ENCODE results near the gene NR5A1. TPM values are rescaled to one million over a fixed set of nuclear protein-coding genes. Genes with fewer than 3 reads are reported as not detected.

The NR5A1 gene
- total and polyA plus RNA-seq, 4 donors = not detected

DNA sequence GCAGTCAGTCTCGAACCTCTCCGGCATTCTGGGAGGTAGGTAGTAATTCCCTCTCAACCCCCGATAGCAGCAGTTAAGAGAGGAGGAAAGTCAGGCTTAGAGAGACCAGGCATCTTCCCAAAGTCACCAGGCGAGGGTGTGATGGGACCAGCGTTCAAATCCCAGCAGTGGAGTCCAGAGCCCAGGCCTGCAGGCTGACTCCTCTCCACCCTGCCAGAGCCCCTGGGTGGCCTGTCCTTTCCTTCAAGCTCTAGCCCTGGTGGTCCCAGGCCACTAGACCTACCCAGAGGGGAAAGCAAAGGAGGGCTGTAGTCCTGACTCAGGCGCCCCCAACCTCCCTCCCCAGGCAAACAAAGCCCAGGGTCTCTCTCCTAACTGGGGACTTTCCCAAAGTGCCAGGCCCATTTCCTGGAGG is 4.2 kb upstream of the NR5A1 start:
- Histone ChIP-seq H3K27ac (ENCODE audit: low read depth in 1 of 2, low read length in 2 of 2) (no peak overlapping the region), H3K36me3 (ENCODE audit: control insufficient read depth in 1 of 2, insufficient read depth in 2 of 2, low read length in 1 of 2) (no peaks in the 10 kb centered on the region), H3K27me3 (ENCODE audit: control insufficient read depth in 1 of 2, insufficient read depth in 2 of 2, low read length in 1 of 2) (no peaks in the 10 kb centered on the region), H3K4me3 (ENCODE audit: low read length in 2 of 2) (no peak overlapping the region), H3K9me3 (ENCODE audit: control insufficient read depth, low read length) (no peaks in the 10 kb centered on the region), H3K4me1 (ENCODE audit: control insufficient read depth in 1 of 2, insufficient read depth in 2 of 2, low read length in 2 of 2) (no peaks in the 10 kb centered on the region)
- DNase-seq (no peak), ATAC-seq (ENCODE audit: low FRiP score) (no peak)
- WGBS, 2 donors = 88 to 90% methylated on average over 6 of the region's 6 CpGs
- intact Hi-C loops (cut with DNase I) = no loop called here

DNA sequence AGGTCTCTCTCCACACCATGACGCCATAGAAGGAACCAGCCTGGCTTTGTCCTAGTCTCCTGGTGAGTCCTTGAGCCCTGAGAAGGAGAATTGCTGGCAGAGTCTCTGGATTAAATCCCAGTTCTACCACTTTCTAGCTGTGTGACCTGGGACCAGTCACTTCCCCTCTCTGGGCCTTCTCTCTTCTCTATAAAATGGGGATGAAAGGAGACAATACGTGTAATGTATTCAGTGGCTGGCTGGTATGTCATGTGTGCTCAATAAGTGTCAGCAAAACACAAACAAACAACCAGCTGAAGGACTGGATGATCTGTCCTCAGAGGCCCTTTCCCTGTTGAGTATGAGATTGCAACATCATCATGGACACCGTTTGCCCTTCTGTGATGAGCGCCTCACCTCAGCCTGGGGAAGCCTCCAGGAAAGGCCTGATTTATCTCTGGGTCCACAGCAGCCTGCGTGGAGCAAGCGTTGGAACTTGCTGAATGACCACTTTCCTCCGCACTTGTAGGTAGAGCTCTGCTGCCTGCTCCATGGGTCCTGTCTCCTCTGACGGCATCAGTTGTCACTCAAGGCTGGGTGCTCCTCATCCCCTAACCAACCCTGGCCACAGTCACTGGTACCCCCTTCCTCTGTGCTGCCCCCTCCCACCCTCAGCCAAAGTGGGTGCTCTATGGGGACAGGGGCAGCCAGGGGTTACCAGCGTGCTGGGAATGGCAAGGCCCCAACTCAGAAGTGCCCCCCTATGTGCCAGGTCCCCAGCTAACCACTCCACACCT is 3.6 kb upstream of the NR5A1 start:
- ATAC-seq (ENCODE audit: low FRiP score) (no peak), DNase-seq (no peak)
- Histone ChIP-seq H3K4me3 (ENCODE audit: low read length in 2 of 2) (no peak overlapping the region), H3K36me3 (ENCODE audit: control insufficient read depth in 1 of 2, insufficient read depth in 2 of 2, low read length in 1 of 2) (no peaks in the 10 kb centered on the region), H3K27ac (ENCODE audit: low read depth in 1 of 2, low read length in 2 of 2) (no peak overlapping the region), H3K9me3 (ENCODE audit: control insufficient read depth, low read length) (no peaks in the 10 kb centered on the region), H3K4me1 (ENCODE audit: control insufficient read depth in 1 of 2, insufficient read depth in 2 of 2, low read length in 2 of 2) (no peaks in the 10 kb centered on the region), H3K27me3 (ENCODE audit: control insufficient read depth in 1 of 2, insufficient read depth in 2 of 2, low read length in 1 of 2) (no peaks in the 10 kb centered on the region)
- intact Hi-C loops (cut with DNase I) = no loop called here
- 91 to 93% methylated on average over 9 of the region's 9 CpGs for WGBS, 2 donors

DNA sequence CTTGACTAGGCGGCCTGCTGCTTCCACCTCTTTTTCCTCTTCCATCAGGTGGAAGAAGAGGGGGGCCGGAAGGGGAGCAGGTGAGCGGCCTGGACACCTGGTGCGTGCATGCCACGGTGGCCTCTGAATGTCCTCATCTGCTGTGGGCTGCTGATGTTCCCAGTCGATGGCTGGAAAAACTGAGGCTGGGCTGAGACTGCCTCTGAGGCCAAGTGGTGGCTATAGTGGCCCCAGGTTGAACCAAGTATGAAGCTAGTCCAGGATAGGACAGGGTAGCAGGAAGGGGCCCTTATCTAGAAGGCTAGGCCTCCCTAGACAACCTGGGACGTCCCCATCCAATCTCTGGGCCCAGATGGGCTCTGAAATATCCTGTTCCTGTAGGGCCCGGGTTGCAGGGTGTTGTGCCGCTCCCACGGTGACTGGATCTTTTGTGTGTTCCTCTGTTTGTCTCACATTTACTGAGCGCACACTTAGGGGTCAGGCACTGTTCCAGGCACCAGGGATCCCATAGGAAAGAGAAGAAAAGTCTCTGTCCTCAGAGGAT is 753 bp upstream of the NR5A1 start:
- no peaks in the 10 kb centered on the region for H3K36me3 ChIP-seq (ENCODE audit: control insufficient read depth in 1 of 2, insufficient read depth in 2 of 2, low read length in 1 of 2)
- no peak for DNase-seq
- intact Hi-C loops (cut with DNase I) = no loop called here
- no peak overlapping the region for H3K4me3 ChIP-seq (ENCODE audit: low read length in 2 of 2)
- no peaks in the 10 kb centered on the region for H3K4me1 ChIP-seq (ENCODE audit: control insufficient read depth in 1 of 2, insufficient read depth in 2 of 2, low read length in 2 of 2)
- WGBS, 2 donors = 96% methylated on average over 11 of the region's 11 CpGs
- H3K27me3 ChIP-seq (ENCODE audit: control insufficient read depth in 1 of 2, insufficient read depth in 2 of 2, low read length in 1 of 2) = no peaks in the 10 kb centered on the region
- H3K9me3 ChIP-seq (ENCODE audit: control insufficient read depth, low read length) = no peaks in the 10 kb centered on the region
- ATAC-seq (ENCODE audit: low FRiP score) = no peak
- no peak overlapping the region for H3K27ac ChIP-seq (ENCODE audit: low read depth in 1 of 2, low read length in 2 of 2)

DNA sequence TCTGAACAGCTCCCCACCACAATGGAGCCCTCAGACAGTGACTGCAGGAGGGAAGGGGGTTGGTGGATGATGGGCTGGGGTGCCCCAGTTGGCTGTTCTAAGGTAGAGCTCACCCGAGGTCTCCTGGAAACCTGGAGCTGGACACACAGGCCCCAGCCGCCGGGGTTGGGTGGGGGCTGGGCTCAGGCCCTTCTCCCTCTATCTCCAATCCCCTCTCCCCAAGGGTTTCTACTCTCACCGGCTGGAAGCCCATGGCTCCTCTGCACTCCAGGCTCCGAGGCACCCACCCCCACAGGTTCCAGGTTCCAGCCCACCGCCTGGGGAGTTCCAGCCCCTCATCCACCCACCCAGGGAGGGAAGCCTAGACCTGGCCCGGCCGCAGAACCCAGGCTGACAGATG is 766 bp downstream of the NR5A1 start:
- DNase-seq = peak in 1 of 2 donors; percentile 51
- H3K9me3 ChIP-seq (ENCODE audit: control insufficient read depth, low read length) = no peaks in the 10 kb centered on the region
- H3K4me1 ChIP-seq (ENCODE audit: control insufficient read depth in 1 of 2, insufficient read depth in 2 of 2, low read length in 2 of 2) = no peaks in the 10 kb centered on the region
- no peak for ATAC-seq (ENCODE audit: low FRiP score)
- no peak overlapping the region for H3K27ac ChIP-seq (ENCODE audit: low read depth in 1 of 2, low read length in 2 of 2)
- no peak overlapping the region for H3K4me3 ChIP-seq (ENCODE audit: low read length in 2 of 2)
- no peaks in the 10 kb centered on the region for H3K36me3 ChIP-seq (ENCODE audit: control insufficient read depth in 1 of 2, insufficient read depth in 2 of 2, low read length in 1 of 2)
- intact Hi-C loops (cut with DNase I) = no loop called here
- no peaks in the 10 kb centered on the region for H3K27me3 ChIP-seq (ENCODE audit: control insufficient read depth in 1 of 2, insufficient read depth in 2 of 2, low read length in 1 of 2)
- WGBS, 2 donors = 95 to 98% methylated on average over 8 of the region's 8 CpGs

DNA sequence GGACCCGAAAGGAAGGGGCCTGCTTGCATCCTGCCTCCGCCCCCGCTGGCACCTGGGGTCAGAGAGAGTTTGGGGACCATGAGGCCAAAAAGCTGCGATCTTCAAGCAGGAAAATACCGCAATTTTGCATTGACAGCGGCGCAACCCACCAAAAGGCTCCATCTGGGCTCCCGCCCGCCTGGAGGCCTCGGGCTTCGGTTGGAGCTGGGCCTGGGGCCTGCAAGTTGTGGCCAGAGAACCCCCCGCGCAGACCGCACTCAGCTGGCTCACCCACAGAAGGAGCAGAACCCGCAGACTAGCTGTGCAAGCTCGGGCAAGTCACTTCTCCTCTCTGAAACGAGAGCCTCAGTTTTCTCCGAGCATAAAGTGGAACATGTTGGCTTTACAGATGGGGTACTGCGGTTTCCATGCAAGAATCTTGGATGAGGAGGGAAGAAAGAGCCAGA is 1.3 kb downstream of the NR5A1 start:
- no peaks in the 10 kb centered on the region for H3K4me1 ChIP-seq (ENCODE audit: control insufficient read depth in 1 of 2, insufficient read depth in 2 of 2, low read length in 2 of 2)
- no peaks in the 10 kb centered on the region for H3K36me3 ChIP-seq (ENCODE audit: control insufficient read depth in 1 of 2, insufficient read depth in 2 of 2, low read length in 1 of 2)
- H3K9me3 ChIP-seq (ENCODE audit: control insufficient read depth, low read length) = no peaks in the 10 kb centered on the region
- DNase-seq (peak in 1 of 2 donors; percentile 71), ATAC-seq (ENCODE audit: low FRiP score) (no peak)
- no peak overlapping the region for H3K4me3 ChIP-seq (ENCODE audit: low read length in 2 of 2)
- intact Hi-C loops (cut with DNase I) = no loop called here
- WGBS, 2 donors = 90% methylated on average over 19 of the region's 19 CpGs
- no peak overlapping the region for H3K27ac ChIP-seq (ENCODE audit: low read depth in 1 of 2, low read length in 2 of 2)
- H3K27me3 ChIP-seq (ENCODE audit: control insufficient read depth in 1 of 2, insufficient read depth in 2 of 2, low read length in 1 of 2) = no peaks in the 10 kb centered on the region

DNA sequence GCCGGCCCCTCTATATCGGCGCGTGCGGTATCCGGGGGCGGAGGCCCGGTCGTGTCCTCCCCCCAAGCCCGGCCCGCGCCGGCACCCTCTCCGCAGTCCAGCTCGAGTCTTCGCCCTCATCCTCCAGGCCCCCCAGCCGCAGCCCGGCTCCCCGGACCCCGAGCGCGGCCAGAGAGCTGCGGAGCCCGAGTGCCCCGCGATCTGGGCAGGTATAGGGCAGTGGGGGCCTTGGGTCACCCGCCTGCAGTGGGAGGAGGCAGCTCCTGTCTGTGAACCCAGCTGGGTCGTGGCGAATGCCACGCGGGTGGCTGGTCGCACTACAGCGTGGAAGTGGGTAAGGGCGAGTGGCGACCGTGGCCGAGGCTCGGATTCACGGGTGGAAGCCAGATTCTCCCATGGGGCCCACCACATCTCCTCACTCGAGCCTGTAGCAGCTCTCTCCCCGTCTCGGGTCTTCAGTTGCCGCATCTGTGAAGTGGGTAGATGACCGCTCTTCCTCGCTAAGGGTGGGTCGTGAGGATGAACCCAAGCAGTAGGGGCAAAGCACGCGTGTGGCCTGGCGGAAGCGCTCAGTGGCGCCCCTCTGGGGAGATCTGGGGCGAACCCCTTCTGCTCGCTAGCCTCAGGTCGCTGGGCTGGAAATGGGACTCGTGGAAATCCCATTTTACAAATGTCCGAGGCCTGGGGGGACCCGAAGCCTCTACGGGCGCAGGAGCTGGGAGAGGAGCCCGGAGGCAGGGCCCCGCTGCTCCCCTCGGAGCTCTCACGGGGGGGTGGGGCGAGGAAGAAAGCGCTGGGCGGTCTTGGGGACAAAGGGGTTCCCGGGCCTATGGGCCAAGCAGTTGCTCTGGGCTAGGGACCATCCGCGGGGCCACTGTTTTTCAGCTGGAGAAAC is 1.9 kb downstream of the NR5A1 start:
- intact Hi-C loops (cut with DNase I) = no loop called here
- H3K27ac ChIP-seq (ENCODE audit: low read depth in 1 of 2, low read length in 2 of 2) = no peak overlapping the region
- H3K9me3 ChIP-seq (ENCODE audit: control insufficient read depth, low read length) = no peaks in the 10 kb centered on the region
- no peak overlapping the region for H3K4me3 ChIP-seq (ENCODE audit: low read length in 2 of 2)
- ATAC-seq (ENCODE audit: low FRiP score) = no peak
- peak in 1 of 2 donors; percentile 74 for DNase-seq
- no peaks in the 10 kb centered on the region for H3K36me3 ChIP-seq (ENCODE audit: control insufficient read depth in 1 of 2, insufficient read depth in 2 of 2, low read length in 1 of 2)
- H3K4me1 ChIP-seq (ENCODE audit: control insufficient read depth in 1 of 2, insufficient read depth in 2 of 2, low read length in 2 of 2) = no peaks in the 10 kb centered on the region
- 26 to 27% methylated on average over 54 to 69 of the region's 69 CpGs for WGBS, 2 donors
- H3K27me3 ChIP-seq (ENCODE audit: control insufficient read depth in 1 of 2, insufficient read depth in 2 of 2, low read length in 1 of 2) = no peaks in the 10 kb centered on the region

DNA sequence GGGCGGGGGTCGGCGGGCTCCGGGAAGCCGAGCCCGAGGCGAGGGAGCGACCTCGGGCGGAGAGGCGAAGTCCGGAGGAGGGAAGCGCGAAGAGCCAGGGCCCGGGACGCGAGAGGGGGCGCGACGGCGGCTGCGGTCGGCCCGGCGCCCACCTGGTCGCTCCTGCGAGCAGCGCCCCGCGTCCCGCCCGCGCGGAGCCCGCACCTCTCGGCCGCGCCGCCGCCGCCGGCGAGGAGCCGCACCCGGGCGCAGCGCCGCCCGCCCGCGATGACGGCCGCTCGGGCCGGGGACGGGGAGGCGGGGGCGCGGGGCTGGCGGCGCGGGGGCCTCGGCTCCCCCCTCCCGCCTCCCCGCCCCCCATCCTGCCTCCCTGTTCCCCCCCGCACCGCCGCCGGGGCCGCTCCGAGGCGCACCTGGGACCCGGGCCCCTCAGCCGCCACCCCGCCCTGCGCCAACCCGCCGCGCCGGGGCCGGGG is 2.6 kb downstream of the NR5A1 start:
- no peak overlapping the region for H3K27ac ChIP-seq (ENCODE audit: low read depth in 1 of 2, low read length in 2 of 2)
- no peak overlapping the region for H3K4me3 ChIP-seq (ENCODE audit: low read length in 2 of 2)
- H3K36me3 ChIP-seq (ENCODE audit: control insufficient read depth in 1 of 2, insufficient read depth in 2 of 2, low read length in 1 of 2) = no peaks in the 10 kb centered on the region
- no peaks in the 10 kb centered on the region for H3K9me3 ChIP-seq (ENCODE audit: control insufficient read depth, low read length)
- DNase-seq = no peak
- no peak for ATAC-seq (ENCODE audit: low FRiP score)
- intact Hi-C loops (cut with DNase I) = no loop called here
- no peaks in the 10 kb centered on the region for H3K27me3 ChIP-seq (ENCODE audit: control insufficient read depth in 1 of 2, insufficient read depth in 2 of 2, low read length in 1 of 2)
- 1 to 2% methylated on average over 11 to 81 of the region's 81 CpGs for WGBS, 2 donors
- no peaks in the 10 kb centered on the region for H3K4me1 ChIP-seq (ENCODE audit: control insufficient read depth in 1 of 2, insufficient read depth in 2 of 2, low read length in 2 of 2)

DNA sequence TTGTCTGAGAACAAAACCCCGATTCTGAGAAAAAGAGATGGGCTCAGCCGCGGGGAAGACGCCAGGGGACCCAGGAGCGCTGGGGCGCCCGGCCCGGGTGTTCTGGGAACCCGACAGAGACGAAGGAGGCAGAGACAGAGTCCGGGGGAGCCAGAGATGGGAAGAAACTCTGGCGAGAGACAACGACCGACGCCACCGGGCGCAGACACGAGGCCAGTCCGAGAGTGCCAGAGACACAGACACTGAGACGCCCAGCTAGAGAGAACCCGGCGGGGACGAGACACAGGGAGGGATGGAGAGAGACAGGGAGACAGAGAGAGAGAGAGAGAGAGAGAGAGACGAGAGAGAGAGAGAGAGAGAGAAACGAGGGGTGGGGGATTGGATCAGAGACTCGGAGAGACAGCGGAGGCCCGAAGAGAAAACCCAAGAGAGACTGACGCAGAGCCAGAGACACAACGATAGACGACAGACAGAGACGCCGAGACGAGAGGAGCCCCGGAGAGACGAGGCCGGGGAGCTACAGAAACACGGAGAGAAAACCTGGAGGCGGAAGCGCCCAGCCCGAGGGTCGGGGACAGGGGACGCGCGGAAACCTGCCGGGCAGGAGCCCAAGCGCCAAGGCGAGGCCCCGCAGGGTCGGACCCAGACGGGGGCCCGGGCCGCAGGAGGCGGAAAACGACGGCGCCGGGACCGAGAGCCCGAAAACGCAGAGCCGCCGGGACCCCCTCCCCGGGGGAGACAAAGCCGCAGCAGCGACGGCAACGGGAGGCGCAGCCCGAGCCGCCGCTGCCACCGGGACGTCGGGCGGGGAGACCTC is 3.3 kb downstream of the NR5A1 start:
- Histone ChIP-seq H3K27ac (ENCODE audit: low read depth in 1 of 2, low read length in 2 of 2) (no peak overlapping the region), H3K4me1 (ENCODE audit: control insufficient read depth in 1 of 2, insufficient read depth in 2 of 2, low read length in 2 of 2) (no peaks in the 10 kb centered on the region), H3K9me3 (ENCODE audit: control insufficient read depth, low read length) (no peaks in the 10 kb centered on the region), H3K36me3 (ENCODE audit: control insufficient read depth in 1 of 2, insufficient read depth in 2 of 2, low read length in 1 of 2) (no peaks in the 10 kb centered on the region), H3K27me3 (ENCODE audit: control insufficient read depth in 1 of 2, insufficient read depth in 2 of 2, low read length in 1 of 2) (no peaks in the 10 kb centered on the region), H3K4me3 (ENCODE audit: low read length in 2 of 2) (no peak overlapping the region)
- intact Hi-C loops (cut with DNase I) = no loop called here
- peak in 1 of 2 donors; percentile 74 for DNase-seq
- ATAC-seq (ENCODE audit: low FRiP score) = no peak
- WGBS, 2 donors = 3 to 4% methylated on average over 63 to 76 of the region's 76 CpGs

All from aorta (tissue), 5 donors.